GM21786 (cell line): ENCODE data around the gene NHERF2.

Experiments
- ATAC-seq: cut with Tn5 transposase; IDR thresholded peaks from one replicate; pipeline ENCODE4 v1.9.1; 2021; ENCODE audit not compliant: unreplicated experiment

The NHERF2 gene

DNA sequence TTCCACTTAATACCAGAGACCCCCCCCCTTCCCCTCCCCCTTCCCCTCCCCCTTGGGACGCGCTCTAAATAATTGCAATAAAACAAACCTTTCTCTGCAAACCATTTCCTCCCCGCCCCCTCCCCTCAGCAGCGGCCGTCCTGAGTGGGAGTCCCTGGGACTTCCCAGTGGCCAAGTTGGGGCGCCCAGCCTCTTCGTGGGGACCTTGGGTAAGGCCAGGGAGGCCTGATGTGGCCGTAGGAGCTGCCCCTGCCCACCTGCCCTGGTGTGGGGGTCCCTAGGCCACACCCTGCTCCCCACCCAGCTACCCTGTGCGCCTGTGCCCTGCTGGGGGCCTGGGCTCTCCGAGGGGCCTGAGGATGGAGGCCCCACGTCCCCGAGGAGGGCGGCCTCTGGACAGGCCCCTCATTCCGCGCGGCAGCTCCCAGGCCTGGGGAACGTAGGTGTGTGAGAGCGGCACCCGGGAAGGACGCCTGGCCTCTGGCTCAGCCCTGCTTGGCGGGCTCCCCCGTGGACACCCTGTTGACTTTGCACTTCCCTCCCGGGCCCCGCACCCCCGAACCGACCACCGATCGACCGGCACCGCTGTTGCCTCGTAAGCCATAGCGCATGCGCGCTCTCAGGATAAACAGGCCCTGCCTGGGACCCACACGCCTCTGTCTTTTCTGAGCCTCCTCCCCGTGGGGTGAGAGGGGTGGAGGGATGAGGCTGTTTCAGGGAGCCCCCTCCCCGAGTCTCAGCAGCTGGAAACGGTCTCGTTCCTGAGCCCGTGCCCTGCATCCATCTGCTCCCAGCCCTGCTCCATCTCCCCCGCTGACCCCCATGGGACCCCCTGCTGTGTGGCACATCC is 11.9 kb downstream of the NHERF2 start:
- no peak for ATAC-seq

DNA sequence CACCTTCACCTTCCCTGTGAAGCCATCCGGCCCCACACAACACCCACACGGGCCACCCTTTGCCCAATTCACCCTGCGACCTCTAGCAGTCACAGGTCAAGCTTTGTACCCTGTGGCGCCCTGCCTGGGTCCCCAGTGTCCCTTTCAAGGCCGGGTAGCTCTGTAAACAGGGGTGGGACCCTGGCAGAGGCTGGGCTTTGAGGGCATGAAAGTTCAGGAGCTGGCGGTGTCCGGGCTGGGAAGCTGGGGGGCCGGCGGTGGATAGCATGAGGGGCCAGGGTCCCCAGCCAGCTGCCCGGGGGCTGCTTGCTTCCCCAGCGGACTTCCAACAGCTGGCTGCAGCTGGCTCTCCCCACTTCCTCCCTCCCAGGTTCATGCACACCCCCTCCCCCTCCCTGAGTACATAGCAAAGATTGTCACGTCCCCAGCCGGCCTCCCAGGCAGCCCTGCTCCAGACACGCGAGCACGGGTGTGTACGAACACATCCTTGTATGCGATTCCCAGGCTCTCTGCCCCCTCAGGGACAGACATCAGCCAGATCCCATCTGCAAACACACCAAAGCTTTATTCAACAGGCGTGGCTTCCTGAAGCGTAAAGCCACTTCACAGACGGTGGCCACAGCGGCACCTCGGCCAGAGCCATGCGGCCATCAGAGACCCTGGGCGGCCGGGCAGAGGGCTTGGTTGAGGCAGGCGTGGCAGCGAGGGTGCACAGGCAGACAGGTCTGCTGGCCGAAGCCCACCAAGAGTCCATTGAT is 12.8 kb downstream of the NHERF2 start:
- no peak for ATAC-seq

DNA sequence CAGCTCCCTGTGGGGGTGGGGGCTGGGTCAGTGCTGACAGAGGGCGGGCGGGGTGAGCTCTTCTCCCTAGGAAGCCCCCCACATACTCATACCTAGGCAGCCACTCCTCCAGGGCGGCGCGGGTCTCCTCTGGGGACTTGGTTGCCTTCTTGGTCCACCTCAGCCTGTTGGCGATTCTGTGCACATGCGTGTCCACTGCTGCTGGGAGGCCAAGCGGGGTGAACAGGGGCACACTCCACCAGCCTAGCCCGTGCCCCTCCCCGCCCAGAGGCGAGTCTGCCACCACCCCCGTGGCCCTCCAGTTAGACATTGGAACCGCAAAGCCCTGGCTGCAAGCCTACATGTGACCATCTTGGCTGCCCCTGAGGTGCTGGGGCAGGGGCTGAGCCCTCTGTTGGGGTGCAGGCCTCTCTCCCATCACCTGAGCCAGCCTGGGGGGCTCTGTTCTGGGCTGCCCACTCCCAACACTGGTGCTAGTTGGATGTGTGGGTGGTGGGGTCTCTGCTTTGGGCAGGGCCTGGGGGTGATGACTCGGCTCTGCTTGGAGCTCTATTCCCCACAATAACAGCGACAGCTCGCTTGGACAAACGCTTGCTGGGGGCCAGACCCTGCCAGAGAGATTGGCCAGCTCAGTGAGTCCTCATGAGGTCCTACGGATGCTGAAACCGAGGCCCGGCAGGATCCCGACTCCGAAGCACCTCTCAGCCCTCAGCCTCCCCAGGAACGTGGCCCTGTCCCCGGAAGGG is 13.5 kb downstream of the NHERF2 start:
- no peak for ATAC-seq

DNA sequence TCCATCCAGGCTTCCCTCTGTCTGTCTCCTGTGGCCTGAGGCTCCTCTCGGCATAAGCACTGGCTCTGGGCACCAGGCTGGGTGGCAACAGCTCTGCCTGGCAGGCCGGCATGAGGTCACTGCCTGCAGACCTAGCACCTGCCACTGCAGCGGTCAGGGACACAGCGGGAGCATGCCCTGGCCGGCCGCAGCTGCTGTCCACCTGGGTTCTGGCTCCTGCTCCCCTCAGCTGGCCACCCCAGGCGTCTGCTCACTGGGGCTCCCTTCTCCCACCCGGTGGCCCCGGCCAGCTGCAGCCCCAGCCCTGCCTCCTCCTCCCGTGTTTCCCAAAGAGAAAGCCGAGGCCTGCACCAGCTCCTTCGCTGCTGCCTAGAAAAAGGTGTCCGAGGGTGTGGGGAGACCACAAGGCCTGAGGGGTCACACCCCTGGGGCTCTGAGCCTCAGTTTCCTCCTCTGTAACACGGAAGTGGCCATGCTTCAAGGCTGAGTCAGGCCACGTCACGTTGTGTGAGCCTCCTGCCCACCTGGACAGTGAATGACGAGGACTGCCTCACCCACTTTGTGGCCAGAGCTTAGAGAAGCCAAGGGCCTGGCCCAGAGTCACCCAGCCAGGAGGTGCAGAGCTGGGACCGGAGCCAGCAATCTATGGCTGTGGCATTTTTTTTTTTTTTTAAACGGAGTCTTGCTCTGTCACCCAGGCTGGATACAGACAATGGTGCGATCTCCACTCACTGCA is 14.3 kb downstream of the NHERF2 start:
- no peak for ATAC-seq

DNA sequence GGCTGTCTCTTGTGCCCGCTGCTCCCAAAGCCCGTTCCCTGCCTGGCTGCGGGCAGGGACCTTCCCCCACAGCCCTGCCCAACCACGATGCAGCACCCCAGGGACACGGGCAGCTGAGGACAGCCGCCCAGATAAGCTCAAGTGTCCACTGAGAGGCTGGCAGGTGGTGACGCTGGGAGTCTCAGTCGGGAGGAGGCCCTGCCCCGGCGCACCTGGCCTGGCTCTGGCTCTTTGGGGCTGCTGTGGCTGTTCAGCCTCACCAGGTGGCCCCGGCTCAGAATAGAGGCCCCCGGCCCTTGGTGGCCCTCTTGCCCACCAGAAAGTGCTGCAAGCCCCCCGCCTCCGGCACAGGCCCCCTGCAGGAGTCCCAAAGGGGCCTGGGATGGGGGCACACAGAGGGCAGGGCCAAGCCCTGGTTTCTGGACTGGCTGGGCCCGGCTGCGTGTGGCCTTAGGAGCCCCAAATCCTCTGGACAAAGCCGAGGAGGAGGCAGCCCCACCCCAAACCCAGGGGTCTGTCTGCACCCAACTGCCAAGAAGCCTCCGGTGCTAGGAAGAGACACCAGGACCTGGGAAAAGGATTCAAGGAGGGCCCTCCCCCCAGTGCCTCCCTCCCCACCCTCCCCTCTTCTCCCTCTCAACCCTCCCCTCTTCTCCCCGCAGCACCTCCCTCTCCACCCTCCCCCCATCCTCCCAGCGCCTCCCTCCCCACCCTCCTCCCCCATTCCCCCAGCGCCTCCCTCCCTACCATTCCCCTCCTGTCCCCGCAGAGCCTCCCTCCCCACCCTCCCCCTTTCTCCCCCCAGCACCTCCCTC is 15.7 kb downstream of the NHERF2 start:
- no peak for ATAC-seq

DNA sequence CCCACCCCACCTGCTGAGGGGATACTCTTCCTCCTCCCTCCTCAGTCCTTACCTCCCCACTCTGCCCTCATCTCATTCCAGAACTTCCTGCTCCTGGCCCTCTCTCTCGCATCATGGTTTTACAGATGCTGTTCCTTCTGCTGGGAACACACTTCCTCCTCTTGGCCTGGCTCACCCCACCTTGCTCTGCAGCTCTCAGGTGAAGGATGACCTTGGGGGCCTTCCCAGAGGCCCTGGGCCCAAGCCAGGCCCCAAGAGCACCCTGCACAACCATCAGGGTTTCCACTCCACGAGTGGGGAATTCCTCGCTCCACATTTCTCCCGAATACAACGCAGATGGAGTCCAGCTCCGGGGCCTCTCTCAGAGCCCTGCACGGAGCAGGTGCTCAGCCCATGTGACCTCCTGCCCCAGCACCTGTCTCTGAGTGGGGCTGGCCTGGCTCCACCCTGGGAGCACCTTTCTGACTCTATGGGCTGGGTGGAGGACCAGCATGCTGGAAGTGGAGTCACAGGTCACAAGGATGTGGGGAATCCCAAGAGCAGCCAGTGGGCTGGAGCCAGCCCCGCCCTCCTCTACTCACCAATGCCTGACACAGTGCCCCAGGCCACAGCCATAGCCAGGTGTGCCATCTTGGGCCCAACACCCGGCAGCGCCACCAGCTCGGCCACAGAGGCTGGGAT is 16.4 kb downstream of the NHERF2 start:
- ATAC-seq = no peak

DNA sequence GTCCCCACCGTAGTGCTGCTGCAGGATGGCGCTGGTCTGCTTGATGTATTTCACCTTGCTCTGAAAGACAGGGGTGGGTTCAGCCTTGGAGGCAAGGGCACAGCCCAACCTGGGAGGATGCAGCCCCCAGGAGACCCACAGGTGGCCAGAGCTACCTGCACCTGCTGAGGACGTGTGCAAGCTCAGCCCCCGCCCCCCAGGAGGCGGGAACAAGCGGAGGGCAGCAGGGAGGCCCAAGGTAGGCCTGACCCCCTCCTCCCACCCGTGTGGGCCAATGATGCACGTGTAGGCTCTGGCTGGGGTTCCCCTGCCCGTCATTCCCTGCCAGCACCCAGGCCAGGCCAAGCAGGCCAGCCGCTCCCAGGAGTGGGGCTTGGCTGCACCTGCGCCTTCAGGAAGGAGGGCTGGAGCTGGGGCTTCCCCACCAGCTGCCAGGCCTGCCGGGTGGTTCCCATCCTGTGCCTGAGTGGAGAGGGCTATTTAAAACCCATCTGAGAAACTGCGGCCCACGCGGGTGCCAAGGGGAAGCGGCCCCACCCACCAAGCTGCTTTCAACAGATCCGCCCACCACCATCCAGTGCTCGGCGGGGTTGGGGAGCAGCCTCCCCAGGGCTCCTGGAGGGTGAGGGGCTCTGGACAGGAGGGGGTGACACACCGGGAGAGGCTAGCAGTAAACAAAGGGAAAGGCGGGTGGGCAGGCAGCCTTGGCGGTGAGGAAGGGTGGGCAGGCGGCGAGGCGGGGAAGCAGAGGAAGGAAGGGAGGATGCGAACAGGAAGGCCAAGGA is 17.2 kb downstream of the NHERF2 start:
- no peak for ATAC-seq

DNA sequence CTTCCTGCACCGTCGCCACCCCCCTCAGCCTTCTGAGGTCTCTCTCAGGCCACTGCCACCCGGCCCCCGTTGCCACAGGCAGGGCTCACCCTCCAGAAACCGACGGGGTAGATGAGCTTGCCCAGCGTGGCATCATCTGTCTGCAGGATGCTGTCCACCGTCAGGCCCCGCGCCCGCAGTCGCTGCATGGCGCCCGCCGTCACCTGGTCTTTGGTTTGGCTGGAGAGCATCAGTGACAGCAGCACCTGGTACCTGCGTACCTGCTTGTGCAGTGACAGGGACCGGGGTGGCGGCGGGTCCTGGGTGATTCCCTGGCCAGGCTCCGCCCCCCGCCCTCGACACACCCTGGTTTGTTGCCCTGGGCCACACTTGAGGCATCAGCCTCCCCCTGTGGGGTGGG is 17.8 kb downstream of the NHERF2 start:
- ATAC-seq = no peak

DNA sequence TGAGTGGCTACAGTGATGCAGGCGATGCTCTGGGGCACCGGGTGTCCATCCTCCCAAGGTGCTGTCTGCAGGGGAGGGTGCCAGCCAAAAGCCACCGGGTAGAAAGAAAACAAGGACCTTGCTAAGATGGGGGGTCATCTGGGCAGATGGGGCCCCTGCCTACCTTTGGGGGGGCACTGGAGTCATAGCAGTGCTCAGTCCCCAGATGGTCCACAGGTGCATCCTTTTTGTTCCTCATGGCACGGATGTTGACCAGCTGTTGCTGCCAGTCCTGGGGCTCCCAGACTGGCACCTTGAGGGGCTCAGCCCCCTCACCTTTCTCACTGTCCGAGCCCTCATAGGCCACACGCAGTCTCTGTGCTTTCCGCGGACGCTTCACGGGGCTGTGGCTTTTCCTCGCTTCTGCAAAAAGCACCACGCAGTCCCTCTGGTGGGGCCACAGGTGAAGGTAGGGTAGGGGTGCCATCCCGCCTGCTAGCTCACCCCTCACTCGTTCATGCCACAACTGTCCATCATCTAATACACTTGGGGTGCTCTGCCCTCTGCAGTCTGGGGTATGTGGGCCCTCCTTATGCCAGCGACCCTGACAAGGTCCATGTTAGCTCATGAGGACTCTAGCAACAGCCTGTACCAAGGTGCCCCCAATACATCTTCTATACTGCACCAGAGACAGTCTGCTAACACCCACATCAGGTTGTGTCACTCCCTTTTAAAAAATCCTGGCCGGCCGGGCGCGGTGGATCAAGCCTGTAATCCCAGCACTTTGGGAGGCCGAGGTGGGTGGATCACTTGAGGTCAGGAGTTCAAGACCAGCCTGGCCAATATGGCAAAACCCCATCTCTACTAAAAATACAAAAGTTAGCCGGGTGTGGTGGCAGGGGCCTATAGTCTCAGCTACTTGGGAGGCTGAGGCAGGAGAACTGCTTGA is 19.5 kb downstream of the NHERF2 start:
- no peak for ATAC-seq

DNA sequence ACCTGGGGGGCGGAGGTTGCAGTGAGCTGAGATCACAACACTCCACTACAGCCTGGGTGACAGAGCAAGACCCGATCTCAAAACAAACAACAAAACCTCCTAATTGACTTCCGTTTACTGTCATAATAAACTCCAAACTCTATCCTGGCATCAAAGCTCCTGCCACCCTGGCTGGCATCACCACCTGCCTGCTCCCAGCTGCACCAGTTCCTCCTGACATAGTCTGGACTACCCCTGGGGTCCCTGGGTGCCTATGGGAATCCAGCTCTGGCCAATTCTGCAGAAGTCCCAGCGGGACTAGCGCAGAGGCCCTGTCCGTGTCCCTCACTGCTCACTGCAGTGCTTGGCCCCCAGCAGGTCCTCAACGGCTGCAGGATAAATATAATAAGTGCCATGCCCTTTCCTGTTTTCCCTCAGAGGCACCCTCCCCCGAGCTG is 20.2 kb downstream of the NHERF2 start:
- ATAC-seq = no peak

DNA sequence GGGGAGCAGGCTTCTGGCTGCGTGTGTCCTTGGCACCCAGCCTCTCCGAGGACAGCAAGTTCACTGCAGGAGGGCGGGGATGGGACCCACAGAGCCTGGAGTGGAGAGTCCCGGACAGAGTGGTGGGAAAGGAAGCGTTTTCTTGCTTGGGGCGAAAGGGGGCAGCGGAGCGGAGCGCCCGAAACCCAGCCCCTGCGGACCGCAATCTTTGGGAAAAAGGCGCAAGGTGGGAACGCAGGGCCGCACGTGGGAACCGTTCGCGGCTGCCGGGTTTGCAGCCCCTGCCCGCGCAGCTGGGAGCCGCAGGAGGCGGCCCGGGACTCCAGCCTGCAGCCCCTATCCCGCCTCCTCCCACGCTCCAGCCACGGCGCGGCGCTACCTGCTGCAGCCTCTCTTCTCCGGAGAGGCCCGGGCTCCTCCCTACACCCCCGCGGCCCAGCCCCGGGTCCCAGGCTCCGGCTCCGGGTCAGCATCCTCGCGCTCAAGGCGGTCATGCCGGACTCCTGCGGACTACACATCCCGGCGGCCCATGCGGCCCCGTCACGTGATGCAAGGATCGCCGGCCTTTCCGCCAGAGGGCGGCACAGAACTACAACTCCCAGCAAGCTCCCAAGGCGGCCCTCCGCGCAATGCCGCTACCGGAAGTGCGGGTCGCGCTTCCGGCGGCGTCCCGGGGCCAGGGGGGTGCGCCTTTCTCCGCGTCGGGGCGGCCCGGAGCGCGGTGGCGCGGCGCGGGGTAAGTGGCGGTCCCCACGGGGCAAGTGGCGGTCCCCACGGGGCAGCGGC is 20.8 kb downstream of the NHERF2 start, which contains the start of the genes NTHL1 and TSC2:
Gene NTHL1, minus strand, starts transcription at position 505 of the 786 bp plus-strand sequence. Its CDS starts 11 bp downstream, at position 494.
Gene TSC2, plus strand, starts transcription at position 656 of the 786 bp plus-strand sequence. CDS start 631 bp downstream, outside the sequence.
- peak; percentile 89 for ATAC-seq

DNA sequence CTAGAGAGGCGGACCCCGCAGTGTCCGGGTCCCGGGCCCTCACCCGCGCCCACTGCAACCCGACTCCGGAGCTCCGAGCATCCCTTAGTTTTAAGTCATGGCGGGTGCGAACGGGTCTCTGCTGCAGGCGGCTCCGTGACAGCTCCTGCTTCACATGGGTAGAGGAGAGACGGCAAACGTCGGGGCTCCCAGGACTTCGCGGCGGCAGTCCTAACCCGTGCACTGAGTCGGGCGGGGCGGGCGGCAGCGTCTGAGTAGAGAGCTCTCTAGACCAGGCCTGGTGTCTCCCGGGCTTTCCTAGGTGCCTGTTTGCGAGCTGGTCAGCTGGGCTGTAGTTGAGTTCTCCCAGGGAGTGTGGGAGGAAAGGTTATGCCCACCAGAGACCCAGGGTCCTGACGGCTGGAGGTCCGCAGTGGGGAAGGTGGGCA is 21.4 kb downstream of the NHERF2 start:
- no peak for ATAC-seq

DNA sequence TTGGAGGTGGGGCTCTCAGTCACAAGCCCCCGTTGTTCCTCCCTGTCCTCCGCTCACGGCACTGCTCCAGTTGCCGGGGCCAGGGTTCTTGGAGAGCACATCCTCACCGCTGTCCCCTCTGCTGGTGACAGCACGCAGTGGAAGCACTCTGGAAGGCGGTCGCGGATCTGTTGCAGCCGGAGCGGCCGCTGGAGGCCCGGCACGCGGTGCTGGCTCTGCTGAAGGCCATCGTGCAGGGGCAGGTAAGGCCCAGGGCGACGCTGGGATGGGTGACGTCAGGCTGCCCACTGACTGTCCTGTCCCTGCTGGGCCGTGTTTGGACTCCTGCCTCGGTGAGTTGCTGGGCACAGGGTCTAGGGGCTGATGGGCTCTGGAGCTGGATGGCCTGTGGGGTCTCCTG is 26.5 kb downstream of the NHERF2 start:
- ATAC-seq = no peak

DNA sequence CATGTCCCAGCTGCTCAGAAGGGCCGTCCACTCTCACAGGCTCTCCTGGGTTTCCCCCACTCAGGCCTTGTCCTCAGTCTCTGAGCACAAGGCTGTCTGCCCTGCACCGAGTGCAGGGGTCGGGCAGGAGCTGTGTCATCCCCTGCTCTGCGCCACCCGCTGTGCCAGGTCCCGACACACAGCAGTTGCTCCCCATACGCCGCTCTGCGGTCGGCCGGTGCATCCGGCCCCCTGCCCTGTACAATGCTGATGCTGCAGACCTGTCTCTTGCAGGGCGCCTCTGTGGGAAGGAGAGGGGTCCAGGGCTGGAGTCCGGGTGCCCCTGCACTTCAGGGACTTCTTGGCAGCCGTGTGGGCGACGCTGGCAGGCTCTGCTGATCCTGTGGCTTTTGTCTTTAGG is 27.2 kb downstream of the NHERF2 start:
- no peak for ATAC-seq

DNA sequence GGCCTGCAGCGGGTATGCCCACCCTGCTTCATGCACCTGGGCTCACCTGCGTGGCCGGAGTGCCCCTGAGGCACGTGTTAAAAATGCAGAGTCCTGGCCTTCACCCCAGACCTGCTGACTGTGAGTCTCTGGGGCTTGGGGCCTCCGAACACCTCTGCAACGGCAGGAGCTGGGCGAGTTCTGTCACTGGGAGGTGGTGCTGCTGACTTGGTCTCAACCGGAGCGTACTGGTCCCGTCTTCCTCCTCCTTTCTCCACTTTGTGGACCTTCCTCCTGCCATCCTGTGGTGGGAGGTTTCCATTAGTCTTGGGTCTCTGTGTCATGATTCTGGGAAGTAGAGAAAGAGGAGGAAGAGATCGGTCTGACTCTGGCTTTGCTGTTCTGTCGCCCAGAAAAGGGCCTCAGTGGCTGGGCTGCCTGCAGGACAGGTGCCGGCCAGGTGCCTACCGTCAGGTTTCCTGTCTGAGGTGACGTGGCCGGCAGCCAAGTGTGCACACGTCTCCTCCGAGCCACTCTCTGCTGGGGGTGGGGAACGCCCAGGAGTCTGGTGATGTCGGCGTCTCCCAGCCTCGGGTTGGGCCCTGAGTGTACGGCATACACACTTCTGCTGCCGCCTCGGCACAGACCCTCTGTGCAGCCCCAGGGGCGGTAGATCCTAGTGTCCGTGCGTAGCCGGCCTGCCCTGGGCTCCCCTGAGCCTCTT is 28.0 kb downstream of the NHERF2 start:
- ATAC-seq = no peak

DNA sequence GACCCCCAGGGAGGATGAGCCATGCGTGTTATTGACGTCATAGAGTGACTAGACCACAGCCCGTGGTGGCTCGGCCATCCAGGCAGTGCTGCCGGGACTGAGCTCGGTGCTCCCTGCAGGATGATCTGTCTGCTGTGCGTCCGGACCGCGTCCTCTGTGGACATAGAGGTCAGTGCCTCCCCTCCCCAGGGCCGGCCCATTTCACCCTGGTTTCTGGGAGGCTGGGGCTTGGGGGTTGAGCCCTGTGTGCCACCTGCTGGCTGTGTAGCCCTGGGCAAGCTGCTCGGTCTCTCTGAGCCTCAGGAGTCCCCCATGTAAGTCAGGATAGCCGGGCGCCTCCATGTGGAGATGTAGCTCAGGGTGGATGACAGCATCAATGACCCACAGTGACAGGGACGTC is 29.4 kb downstream of the NHERF2 start:
- no peak for ATAC-seq
